Endodermal cell (in vitro differentiated cells): ENCODE data around the gene SERPINH1. TPM values are rescaled to one million over a fixed set of nuclear protein-coding genes. Genes with fewer than 3 reads are reported as not detected.

Experiments
- DNase-seq: peaks from one replicate; pipeline ENCODE4 v3.0.0-alpha.2; 2017
- H3K27ac ChIP-seq: 2 replicates; pipeline ENCODE4 v1.5.1; 2013; ENCODE audit warnings: mild to moderate bottlenecking, low read depth, low read length, moderate library complexity
- H3K27me3 ChIP-seq: 2 replicates; pipeline ENCODE4 v1.6.1; 2013; ENCODE audit warnings: mild to moderate bottlenecking, low read length, moderate library complexity; ENCODE audit not compliant: insufficient read depth, control insufficient read depth, poor library complexity, severe bottlenecking
- H3K36me3 ChIP-seq: 2 replicates; pipeline ENCODE4 v1.7.0; 2013; ENCODE audit warnings: mild to moderate bottlenecking, low read length, moderate library complexity; ENCODE audit not compliant: control insufficient read depth, insufficient read depth
- H3K4me1 ChIP-seq: one replicate; pipeline ENCODE4 v1.7.0; 2013; ENCODE audit warnings: low read length; ENCODE audit not compliant: control insufficient read depth, insufficient read depth
- H3K4me3 ChIP-seq: 2 replicates; pipeline ENCODE4 v1.5.1; 2013; ENCODE audit warnings: mild to moderate bottlenecking, low read length, moderate library complexity
- H3K9ac ChIP-seq: 2 replicates; pipeline ENCODE4 v1.6.1; 2013; ENCODE audit warnings: mild to moderate bottlenecking, low read length, moderate library complexity; ENCODE audit not compliant: poor library complexity, severe bottlenecking; ENCODE audit errors: extremely low read depth
- H3K9me3 ChIP-seq: 2 replicates; pipeline ENCODE4 v1.6.1; 2013; ENCODE audit warnings: mild to moderate bottlenecking, low read length, moderate library complexity; ENCODE audit not compliant: control insufficient read depth
- H3K27ac Mint-ChIP-seq: 2 replicates; pipeline ENCODE4 v1.8.0; 2020; ENCODE audit warnings: mixed read lengths
- H3K27me3 Mint-ChIP-seq: 2 replicates; pipeline ENCODE4 v1.8.0; 2021; ENCODE audit warnings: mild to moderate bottlenecking, mixed read lengths; ENCODE audit not compliant: insufficient read depth
- H3K36me3 Mint-ChIP-seq: 2 replicates; pipeline ENCODE4 v1.8.0; 2020; ENCODE audit warnings: low read depth, mixed read lengths
- H3K4me1 Mint-ChIP-seq: 2 replicates; pipeline ENCODE4 v1.8.0; 2020; ENCODE audit warnings: mixed read lengths
- H3K4me3 Mint-ChIP-seq: 2 replicates; pipeline ENCODE4 v1.8.0; 2020; ENCODE audit warnings: mild to moderate bottlenecking, moderate library complexity, mixed read lengths
- H3K9me3 Mint-ChIP-seq: 2 replicates; pipeline ENCODE4 v1.8.0; 2020; ENCODE audit warnings: mild to moderate bottlenecking, mixed read lengths
- WGBS, 2 experiments: methylation state at CpG; one replicate each; pipeline versions ENCODE4 v1.1.5 to v1.1.7; 2013; ENCODE audit warnings: missing lambda C conversion rate in 2 of 2, mixed read lengths in 1 of 2; ENCODE audit not compliant: insufficient coverage in 1 of 2, insufficient read length in 1 of 2; 5-methylcytosine and 5-hydroxymethylcytosine counted together
- total RNA-seq, 2 donors: library from RNA; stranded (reverse); fragmentation: NEBNext Ultra II Directional in 1 of 2; extraction: Animal tissue kit (Norgen Biotek cat#: 25700) in 1 of 2; gene quantifications; 2 replicates in 1 of 2; 3 replicates in 1 of 2; pipeline ENCODE4 v1.2.1, GENCODE V29; 2021
- TF ChIP-seq, protein P1 (sequence below): fragments of 200-600 bp; sonication (generic); conservative IDR thresholded peaks from 2 replicates; pipeline ENCODE4 v1.5.0; 2021; ENCODE audit warnings: antibody characterized with exemption, mild to moderate bottlenecking

The SERPINH1 gene
- total RNA-seq, 2 donors from 2014 or later, result 414 to 454 TPM

DNA sequence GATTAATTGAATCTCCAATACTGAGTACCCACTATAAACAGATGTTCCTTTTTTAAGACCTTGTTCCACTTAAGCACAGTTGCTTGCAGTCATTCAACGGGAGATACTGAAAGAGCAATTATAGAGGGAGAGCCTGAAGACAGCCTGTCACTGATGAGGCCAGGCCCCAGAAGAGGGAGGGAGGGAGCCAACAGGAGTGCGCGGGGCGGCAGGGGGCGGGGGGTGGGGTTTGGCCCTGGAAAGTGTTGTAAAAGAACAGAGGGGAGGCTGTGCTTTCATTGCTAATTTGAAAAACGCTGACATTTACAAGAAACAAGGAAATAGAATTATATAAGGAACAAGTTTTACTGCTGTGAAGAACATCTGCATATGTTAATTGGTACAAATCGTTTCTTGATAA, 53.7 kb downstream of the SERPINH1 start:
- no peaks in the 10 kb centered on the region for H3K9me3 Mint-ChIP-seq
- Histone ChIP-seq H3K4me3 (no peak overlapping the region), H3K27ac (no peak overlapping the region), H3K9ac (no peak overlapping the region), H3K27me3 (no peaks in the 10 kb centered on the region), H3K36me3 (no peaks in the 10 kb centered on the region), H3K4me1 (peaks cover 13% of the 10 kb centered on the region), H3K9me3 (no peaks in the 10 kb centered on the region)
- no peak overlapping the region for H3K4me3 Mint-ChIP-seq
- H3K27ac Mint-ChIP-seq, result no peak overlapping the region
- no peaks in the 10 kb centered on the region for H3K36me3 Mint-ChIP-seq
- no peak for DNase-seq
- 74 to 80% methylated on average over 2 to 7 of the region's 7 CpGs for WGBS, 2 experiments
- TF ChIP-seq, protein P1, sequence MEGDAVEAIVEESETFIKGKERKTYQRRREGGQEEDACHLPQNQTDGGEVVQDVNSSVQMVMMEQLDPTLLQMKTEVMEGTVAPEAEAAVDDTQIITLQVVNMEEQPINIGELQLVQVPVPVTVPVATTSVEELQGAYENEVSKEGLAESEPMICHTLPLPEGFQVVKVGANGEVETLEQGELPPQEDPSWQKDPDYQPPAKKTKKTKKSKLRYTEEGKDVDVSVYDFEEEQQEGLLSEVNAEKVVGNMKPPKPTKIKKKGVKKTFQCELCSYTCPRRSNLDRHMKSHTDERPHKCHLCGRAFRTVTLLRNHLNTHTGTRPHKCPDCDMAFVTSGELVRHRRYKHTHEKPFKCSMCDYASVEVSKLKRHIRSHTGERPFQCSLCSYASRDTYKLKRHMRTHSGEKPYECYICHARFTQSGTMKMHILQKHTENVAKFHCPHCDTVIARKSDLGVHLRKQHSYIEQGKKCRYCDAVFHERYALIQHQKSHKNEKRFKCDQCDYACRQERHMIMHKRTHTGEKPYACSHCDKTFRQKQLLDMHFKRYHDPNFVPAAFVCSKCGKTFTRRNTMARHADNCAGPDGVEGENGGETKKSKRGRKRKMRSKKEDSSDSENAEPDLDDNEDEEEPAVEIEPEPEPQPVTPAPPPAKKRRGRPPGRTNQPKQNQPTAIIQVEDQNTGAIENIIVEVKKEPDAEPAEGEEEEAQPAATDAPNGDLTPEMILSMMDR, result no peak
- peaks cover 10% of the 10 kb centered on the region for H3K4me1 Mint-ChIP-seq
- H3K27me3 Mint-ChIP-seq, result no peaks in the 10 kb centered on the region

DNA sequence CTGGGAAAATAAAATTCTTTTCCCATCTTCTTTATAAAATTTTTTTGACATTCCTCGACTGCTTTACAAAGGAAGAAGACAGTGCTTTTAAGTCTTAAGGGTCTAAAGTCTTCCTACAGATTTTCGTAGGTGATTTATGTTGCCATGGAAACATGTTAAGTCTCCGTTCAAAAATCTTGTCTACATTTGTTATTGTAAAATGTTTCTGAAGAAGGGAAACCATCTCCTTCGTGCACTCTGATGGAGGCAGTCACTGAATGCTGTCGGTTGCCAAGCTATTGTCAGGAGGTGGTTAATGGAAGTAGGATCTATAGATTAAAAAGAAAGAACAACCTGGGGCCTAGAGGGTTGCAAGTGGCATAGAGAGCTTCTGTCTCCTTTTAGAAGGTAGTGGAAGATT, 54.2 kb downstream of the SERPINH1 start:
- no peaks in the 10 kb centered on the region for H3K9me3 Mint-ChIP-seq
- no peak overlapping the region for H3K4me3 ChIP-seq
- no peak overlapping the region for H3K4me3 Mint-ChIP-seq
- no peaks in the 10 kb centered on the region for H3K9me3 ChIP-seq
- H3K27me3 ChIP-seq, result no peaks in the 10 kb centered on the region
- no peak for DNase-seq
- no peaks in the 10 kb centered on the region for H3K36me3 ChIP-seq
- H3K9ac ChIP-seq, result no peak overlapping the region
- H3K4me1 Mint-ChIP-seq, result peaks cover 10% of the 10 kb centered on the region
- no peak overlapping the region for H3K27ac Mint-ChIP-seq
- no peaks in the 10 kb centered on the region for H3K27me3 Mint-ChIP-seq
- peak overlapping the region; percentile 78 for H3K27ac ChIP-seq
- WGBS, 2 experiments, result 65 to 84% methylated on average over 4 to 5 of the region's 5 CpGs
- no peaks in the 10 kb centered on the region for H3K36me3 Mint-ChIP-seq
- peaks cover 13% of the 10 kb centered on the region for H3K4me1 ChIP-seq
- TF ChIP-seq, protein P1, result no peak

Other genes with a start within 250 kb of the SERPINH1 start
- gene ARRB1, start 210.6 kb upstream of the SERPINH1 start, total RNA-seq, result 100 to 1,000 TPM in 1 of 2 donors, 10 to 100 TPM in 1; 41.7 to 128 TPM
- gene RPS3, start 162.7 kb upstream of the SERPINH1 start, total RNA-seq, result 1,000 to 10,000 TPM; 2,923 to 3,877 TPM
- under 1 TPM in 1 of 2 donors, not detected in 1; 0.48 TPM for gene KLHL35, start 129.1 kb upstream of the SERPINH1 start, total RNA-seq
- gene GDPD5, start 36.3 kb upstream of the SERPINH1 start, total RNA-seq, result 1 to 10 TPM; 3.0 to 8.6 TPM
- gene MAP6, start 106.8 kb downstream of the SERPINH1 start, total RNA-seq, result 1 to 10 TPM; 1.9 to 4.2 TPM
- gene MOGAT2, start 155.6 kb downstream of the SERPINH1 start, total RNA-seq, result not detected
- 10 to 100 TPM in 1 of 2 donors, 1 to 10 TPM in 1; 6.0 to 14.2 TPM for gene DGAT2, start 206.5 kb downstream of the SERPINH1 start, total RNA-seq